IPS-11a (cell line): ENCODE measurements around the gene AUTS2.
"Not testable (repeated sequence)": the region's sequence is repeated elsewhere in the genome, so short reads cannot be mapped to it uniquely, and the experiment has no call there.

Source experiments
- H3K4me3 ChIP-seq: one replicate; pipeline ENCODE4 v1.5.1; 2013; ENCODE audit warnings: low read depth, low read length, control low read depth

AUTS2 gene

DNA sequence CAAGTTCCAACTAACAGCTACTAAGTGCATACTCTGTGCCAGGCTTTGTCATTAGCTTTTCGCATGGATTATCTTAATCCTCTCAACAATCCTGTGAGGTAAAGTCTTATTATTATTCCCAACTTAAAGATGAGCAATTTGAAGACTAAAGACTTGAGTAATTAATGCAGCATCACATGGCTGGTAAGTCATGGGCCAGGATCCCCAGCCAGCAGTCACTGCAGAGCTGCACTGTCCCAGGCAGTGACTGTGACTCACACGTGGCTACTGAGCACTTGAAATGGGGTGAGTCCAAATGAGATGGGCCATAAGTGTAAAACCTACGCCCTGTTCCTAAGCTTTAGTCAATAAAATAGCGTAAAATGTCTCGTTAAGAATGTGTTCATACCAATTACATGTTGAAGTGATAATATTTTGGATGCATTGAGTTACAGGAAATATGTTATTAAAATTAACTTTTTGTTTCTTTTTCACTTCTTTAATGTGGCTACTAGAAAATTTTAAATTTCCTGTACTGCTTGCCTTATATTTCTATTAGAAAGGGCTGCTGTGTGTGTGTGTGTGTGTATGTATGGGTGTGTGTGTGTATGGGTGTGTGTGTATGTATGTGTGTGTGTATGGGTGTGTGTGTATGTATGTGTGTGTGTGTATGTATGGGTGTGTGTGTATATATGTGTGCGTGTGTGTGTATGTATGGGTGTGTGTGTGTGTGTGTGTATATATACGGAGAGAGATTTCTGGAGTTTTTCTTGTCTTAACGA is 756.3 kb downstream of the AUTS2 start:
- H3K4me3 ChIP-seq, result no peak overlapping the region

DNA sequence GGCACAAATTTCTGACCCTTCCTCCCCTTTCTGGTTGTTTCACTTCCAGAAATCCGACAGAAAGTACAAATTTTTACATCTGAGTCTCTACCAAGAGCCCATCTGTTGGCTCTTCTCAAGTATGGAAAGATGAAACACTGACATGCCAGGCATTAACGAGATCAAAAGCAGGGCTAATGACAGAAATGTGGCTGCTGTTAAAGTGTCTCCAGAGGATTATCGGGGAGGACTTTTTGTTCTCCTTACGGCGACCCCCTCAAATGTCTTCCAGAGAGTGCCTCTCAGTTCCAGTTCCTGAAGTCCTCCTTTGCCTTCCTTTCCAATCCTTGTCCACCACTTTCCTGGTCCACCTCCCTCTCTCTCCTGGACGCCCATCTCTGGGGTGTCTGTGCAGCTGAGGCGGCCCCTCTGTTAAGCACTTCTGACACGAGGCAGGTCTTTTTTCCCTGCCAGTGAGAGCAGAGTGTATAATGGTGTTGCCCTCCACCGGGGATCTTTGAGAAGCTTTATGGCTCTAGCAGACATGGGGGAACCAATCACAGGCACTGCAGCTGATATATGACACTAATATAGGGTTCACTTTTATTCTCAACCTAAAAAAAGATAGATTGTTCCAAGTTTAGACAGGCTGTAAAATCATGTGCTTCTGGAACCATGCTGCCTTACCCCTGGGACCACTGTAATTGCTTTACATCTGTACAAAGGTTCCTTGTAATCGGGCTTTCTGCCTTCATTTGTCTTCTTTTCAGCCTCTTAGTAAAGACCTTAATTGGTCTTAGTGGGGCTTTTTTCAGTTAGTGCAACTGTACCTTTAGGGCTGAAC is 757.1 kb downstream of the AUTS2 start:
- H3K4me3 ChIP-seq, result no peak overlapping the region

DNA sequence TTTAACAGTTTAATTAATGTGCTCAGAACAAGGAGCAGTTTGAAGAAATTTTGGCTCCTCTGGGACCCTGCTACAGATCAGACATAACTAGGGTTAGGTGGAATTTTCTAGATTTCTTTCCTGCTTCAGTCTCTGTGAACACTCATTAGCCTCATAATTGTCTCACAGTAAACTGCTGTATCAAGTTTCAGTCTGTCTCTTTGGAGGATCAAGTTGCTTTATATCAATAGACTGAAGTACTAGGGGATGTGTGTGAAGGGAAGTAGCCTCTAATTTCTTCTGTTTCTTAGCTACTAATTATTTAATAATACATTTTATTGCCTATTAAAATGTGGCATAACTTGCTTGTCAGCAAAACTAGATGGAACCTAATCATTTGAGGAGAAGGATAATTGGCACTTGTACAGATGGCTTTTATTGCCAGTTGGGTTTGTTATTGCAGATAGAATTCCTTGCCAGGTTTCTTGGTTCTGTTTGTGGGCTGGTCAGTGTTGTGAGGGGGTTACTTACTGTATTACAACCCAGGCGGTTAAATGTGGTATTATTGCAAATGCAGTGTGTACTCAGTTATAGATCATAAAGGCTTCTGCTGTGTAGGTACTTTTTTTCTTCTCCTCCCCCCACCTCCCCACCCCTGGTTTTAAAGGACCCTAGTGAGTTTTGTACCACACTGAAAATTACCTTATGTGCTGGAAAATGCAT is 758.0 kb downstream of the AUTS2 start:
- H3K4me3 ChIP-seq, result no peak overlapping the region

DNA sequence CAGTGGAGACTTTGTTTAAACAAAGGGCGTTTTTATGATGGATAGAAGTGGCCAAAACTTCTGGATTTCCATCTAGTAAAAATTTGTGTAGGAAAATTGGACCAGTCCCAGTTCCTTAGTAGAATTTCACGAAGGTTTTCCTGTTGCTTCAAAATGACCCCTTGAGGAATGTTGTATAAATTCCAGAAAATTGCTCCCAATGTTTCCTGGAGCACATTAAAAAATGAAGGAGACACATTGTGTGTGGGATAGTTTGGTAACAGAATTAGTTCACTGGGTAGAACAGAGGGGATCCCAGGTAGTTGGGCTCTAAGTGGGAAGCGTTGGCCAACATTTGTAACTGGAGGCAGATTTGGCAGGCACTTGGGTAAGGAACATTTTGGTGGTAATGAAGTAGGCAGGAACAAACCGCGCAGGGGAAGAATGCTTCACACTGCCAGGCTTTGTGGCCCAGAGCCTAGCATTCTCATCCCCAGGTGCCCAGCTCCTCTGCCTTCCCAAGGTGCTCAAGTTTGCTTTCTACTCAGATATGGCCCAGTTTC is 758.6 kb downstream of the AUTS2 start:
- no peak overlapping the region for H3K4me3 ChIP-seq

DNA sequence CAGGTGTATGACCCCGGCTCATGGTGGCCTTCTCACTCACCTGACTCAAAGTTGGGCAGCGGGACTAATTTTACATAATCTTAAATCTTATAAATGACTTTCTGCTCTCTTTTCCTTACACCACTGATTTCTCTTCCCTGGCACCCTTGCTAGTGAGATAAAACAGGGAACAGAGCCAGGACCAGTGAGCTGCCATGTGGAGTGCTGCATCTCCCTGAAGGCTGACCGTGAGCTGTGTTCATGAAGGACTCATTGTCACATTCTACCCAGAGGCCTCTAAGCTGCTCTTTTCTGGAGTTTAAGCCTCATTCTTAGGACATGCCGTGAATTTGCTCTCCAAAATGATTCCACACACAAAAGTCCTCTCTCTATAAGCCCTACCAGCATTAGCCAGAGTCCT is 762.3 kb downstream of the AUTS2 start:
- no peak overlapping the region for H3K4me3 ChIP-seq

DNA sequence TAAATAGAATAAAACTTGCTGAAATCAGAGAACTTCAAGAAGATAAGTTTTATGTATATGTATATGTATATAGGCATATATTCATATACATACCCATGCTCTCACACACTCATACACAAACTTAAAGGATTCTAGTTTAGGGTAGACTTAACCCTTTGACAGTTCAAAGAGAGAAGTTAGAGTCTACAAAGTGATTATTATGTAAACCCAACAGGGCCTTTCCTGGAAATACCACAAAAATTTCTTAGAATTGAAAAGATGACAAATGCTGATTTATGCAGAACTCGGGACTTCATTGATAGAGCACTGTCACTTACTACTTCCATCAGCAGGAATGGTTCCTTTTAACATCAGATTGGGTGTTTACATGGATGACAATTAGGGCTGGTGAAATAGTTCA is 763.5 kb downstream of the AUTS2 start:
- no peak overlapping the region for H3K4me3 ChIP-seq

DNA sequence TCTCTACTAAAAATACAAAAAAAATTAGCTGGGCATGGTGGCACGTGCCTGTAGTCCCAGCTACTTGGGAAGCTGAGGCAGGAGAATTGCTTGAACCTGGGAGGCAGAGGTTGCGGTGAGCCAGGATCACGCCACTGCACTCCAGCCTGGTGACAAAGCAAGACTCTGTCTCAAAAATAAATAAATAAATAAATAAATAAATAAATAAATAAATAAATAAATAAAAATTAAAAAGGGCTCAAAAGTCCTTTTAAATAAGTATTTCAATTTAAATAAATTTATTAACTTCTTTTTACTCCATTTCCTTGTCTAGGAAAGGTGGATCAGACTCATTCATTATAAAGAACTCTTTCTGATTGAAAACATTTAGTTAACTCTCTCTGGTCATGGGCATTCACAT is 766.1 kb downstream of the AUTS2 start:
- not testable (repeated sequence) for H3K4me3 ChIP-seq

DNA sequence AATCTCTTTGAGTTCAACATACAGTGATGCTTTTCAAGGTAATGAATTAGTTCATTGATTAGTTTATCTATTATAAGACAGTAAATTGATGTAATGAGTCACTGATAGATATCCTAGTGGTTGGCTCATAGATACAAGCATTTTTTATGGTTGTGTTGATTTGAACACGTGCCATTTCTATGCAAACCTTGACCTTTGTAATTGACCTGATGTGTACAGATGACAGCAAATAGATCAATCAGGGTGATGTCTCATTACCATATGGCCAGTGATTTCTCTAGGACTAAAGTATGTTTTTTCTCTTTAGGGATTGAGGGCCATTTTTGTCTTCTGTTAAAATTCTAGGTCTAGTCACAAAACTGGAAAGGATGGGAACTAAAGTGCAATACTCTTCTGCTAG is 773.4 kb downstream of the AUTS2 start:
- H3K4me3 ChIP-seq, result no peak overlapping the region

DNA sequence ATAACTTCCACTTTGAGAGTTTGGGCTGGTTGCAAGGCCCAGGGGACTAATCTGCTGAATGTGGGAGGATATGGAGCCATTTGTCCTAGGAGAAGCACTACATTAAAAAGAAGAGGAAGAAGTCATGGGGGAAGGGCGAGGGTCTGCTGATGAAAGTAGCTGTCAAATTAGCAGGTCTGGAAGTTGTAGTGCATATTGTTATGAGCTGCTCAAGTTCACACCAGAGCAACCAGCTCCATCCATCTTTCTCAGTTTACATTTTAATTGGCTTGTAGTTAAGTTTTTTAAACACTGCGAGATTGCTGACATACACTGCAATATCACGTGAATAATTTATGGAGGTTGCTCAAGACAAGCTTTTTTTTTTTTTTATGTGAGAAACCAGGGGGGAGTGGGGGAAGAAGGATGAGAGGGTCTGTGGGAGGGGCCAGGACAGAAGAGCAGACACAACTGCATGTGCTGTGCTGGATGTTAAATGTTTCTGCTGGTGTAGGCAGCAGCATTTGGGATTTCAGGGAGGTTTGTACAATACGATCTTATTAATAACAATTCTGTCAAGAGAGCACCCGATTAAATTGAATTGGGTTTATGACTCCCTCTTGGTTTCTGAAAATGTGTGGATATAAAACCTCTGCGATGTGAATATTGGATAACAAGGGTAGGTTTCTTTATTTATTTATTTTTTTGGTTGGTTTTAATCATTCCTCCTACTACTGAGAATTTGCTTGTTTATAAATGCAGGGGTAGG is 774.7 kb downstream of the AUTS2 start:
- no peak overlapping the region for H3K4me3 ChIP-seq

DNA sequence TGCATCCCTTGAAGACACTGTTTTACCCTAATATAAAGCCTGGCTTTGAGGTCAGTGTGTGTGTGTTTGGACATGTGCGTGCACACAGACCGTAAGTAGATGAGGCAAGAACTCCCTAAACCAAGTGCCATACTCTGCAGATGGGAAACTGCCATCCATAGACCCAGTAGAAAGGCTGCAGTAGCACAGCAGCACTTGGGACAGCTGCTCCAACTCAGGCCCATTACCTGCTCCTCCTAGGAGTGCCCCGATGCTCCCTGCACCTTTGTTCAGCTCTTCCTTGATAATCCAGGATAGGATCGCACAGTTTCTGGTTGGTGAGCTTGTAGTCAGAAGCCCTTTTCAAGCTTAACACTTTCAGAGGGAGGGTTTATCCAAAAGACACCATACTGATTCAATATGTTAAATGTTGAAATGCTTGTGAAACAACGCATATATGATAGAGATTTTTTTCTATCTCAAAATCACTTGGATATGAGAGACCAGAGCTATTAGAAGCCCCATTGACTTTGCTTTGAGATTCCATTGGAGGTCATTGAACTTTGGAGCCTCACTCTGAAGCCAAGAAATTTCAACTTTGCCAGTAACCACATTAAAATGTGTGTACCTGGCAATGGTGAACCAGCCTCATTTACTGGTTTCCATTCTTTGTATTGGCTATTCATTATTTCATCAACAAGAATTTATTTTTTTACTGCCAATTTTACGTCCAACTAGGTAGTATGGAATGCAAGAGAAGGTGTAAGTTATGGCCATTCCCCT is 776.7 kb downstream of the AUTS2 start:
- no peak overlapping the region for H3K4me3 ChIP-seq

DNA sequence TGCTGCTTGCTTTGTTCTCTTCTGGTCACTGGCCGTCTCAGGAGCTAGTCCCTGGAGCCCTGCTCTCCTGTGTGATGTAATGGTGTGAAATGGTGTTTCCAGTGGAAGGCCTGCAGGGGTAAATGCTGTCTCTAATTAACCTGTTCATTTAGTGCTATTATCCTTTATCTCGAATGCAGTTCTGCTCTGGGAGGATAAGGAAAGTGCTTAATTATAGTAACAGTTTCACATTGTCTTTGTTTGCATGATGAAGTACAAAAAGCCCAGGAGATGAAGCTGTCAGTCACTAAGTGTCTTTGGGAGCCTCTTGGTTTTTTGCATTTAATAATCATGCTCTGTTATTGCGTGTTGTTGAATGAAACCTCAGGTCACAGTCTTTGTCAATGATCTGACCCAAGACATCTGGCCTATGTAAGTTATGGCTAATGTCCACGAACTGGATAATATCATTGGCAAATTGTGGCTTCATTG is 778.3 kb downstream of the AUTS2 start:
- H3K4me3 ChIP-seq, result no peak overlapping the region

DNA sequence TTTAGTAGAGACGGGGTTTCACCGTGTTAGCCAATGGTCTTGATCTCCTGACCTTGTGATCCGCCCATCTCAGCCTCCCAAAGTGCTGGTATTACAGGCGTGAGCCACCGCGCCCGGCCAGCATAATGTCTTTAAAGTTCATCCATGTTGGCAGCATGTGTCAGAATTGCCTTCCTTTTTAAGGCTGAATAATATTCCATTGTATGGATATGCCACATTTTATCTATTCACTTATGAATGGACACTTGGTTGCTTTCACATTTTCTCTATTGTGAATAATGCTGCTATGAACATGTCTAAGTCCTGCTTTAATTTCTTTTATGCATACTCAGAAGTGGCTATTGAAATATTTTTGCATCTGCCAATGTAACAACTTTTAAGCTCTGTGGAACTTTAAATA is 779.7 kb downstream of the AUTS2 start:
- H3K4me3 ChIP-seq, result no peak overlapping the region

DNA sequence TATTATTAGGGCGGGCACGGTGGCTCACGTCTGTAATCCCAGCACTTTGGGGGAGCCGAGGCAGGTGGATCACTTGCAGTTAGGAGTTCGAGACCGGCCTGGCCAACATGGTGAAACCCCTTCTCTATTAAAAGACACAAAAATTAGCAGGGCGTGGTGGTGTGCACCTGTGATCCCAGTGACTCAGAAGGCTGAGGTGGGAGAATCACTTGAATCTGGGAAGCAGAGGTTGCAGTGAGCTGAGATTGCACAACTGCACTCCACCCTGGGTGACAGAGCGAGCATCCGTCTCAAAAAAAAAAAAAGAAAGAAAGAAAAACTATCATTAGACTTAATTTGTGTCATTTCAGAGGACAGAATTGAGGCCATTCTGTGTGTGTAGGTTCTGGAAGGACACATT is 780.9 kb downstream of the AUTS2 start:
- H3K4me3 ChIP-seq, result no peak overlapping the region

DNA sequence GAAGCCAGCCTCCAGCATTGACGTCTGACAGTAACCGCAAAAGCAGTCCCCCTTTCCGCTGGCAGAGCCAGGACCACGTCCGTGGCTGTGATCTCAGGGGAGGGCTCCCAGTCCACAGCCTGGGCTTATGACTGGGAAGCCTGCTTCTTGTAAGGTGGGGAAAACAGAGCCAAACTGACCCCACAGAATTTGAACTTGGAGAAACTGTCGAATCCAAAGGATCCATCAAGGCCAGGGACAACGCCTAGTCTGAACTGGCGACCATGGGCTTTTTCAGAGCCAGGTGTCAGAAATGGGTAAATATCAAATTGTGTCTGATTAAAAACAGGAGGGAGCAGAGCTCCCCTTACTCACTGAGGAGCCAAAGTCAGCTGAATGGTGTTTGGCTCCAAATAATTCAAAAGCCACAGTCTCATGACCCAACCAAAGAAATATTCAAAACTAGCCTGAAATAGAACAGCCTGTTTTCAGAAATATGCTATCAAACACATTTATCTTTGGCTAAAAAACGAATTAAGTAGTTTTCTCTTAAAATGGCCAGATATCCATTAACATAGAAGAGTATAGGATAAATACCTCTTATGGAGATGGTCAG is 782.2 kb downstream of the AUTS2 start:
- no peak overlapping the region for H3K4me3 ChIP-seq

DNA sequence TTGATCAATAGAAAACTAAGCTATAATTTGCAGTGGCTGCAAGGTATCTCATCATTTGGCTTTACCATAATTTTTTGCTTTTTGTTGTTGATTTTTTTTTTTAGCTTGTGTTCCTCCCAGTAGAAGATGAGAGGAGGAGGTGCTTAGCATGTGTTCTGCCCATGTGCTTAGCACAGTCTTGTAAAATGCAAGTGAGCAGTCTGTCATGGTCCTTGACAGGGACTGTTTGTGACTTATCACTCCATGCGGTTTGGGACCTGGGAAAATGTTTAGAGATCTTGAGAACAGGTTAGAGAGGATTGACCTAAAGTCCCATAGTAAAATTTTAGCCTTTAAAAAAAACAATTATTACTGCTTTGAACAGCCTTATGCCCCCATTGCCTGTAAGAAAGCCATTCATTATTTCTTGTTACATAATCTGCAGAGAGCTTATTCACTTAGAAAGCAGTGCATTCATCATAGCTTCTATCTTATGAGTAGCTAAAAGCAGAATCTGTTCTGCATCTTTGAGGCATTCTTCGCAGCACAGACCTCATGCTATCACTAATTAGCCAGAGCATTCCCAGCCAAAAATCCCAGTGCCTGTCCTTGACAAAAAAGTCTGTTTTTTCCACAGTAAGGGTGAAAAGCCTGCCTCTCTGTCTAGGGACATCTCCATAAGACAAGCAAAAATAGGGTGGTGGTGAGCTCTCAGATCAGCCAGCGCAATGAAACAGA is 784.9 kb downstream of the AUTS2 start:
- H3K4me3 ChIP-seq, result no peak overlapping the region

DNA sequence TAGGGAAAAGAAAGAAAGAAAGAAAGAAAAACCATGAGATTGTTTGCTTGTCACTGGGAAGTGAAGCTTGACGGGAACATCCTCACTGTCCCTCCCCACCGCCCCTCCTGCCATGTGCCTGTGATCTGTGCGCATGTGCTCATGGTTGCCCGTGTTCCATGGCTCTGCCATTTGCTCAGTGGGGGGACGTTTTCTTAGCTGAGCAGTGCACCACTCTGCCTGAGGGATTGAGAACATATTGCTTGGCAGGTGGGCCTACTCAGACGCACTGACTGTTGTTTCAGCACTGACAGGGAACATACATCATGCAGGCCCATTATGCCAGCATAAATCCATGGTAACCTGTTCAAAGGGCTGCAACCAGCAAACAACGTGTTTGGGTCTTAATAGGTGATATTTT is 785.7 kb downstream of the AUTS2 start:
- no peak overlapping the region for H3K4me3 ChIP-seq

DNA sequence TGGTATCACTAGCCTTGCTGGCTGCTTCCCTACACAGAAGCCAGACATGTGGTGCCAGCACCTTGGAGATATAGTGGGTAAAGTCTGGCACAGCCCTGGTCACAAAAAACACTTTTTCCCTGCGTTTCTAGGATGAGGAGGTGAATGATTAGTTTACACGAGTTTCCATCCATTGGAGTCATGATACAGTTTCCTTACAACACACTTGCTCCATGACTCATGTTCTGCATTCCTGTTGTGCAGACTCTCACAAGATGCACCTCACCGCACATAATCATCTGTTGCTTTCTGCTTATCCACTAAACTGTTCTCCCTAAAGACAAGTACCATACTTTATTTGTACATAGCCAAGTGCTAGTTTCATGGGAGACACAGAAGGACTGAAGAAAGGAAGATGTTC is 786.6 kb downstream of the AUTS2 start:
- no peak overlapping the region for H3K4me3 ChIP-seq

DNA sequence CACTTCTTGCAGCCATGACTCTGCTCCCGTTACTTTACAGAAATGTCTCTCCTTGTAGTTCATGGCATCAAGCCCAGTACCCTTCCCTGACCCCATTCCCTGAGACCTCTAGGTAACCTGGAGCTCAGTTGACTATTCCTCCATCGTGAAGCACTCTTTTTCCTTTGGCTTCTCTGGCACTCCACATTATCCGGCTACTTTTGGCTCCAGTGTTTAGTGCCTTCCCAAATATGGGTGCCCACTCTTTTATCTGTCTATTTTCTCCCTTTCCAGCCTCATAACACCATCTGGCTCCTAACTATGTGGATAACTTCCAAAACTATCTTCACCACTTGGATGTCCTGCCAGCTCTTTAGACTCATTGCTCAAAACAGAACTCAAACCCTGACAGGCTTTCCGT is 788.9 kb downstream of the AUTS2 start:
- no peak overlapping the region for H3K4me3 ChIP-seq
